Activated CD4-positive, alpha-beta T cell treated with anti-CD3 and anti-CD28 coated beads, Interleukin-2, amount 50 U/mL, for 4 hours (primary cell): ENCODE data around the gene KIAA1217.
A peak's percentile ranks its signal among the peaks of the same experiment; 100 is the strongest.

Experiments
- DNase-seq, 2 experiments: peaks; one replicate each; pipeline ENCODE4 v3.0.0-alpha.2; 2020

KIAA1217 gene

GRCh38 chr10:24518411-24518810 lies 309.5 kb downstream of the KIAA1217 start:
- DNase-seq = no peak

- no peak for DNase-seq
Observed at GRCh38 chr10:24518981-24519597, 310.2 kb downstream of the KIAA1217 start.

- DNase-seq = peak; percentile 9 to 27
Observed at GRCh38 chr10:24519950-24520349, 311.0 kb downstream of the KIAA1217 start.

- no peak for DNase-seq
Observed at GRCh38 chr10:24524314-24524713, 315.4 kb downstream of the KIAA1217 start.

GRCh38 chr10:24526085-24526649 lies 317.2 kb downstream of the KIAA1217 start:
- DNase-seq = no peak

GRCh38 chr10:24528946-24529345 lies 320.0 kb downstream of the KIAA1217 start:
- no peak for DNase-seq

- DNase-seq = no peak
Observed at GRCh38 chr10:24531439-24531838, 322.5 kb downstream of the KIAA1217 start.

GRCh38 chr10:24533981-24534380 lies 325.0 kb downstream of the KIAA1217 start:
- DNase-seq = no peak

- DNase-seq = no peak
Observed at GRCh38 chr10:24536636-24537035, 327.7 kb downstream of the KIAA1217 start.

- DNase-seq = no peak
Observed at GRCh38 chr10:24541239-24541753, 332.4 kb downstream of the KIAA1217 start.

GRCh38 chr10:24542314-24543270 lies 333.7 kb downstream of the KIAA1217 start:
- DNase-seq = no peak

GRCh38 chr10:24544776-24545175 lies 335.8 kb downstream of the KIAA1217 start:
- DNase-seq = no peak

- DNase-seq = no peak
Observed at GRCh38 chr10:24545585-24545984, 336.6 kb downstream of the KIAA1217 start.

GRCh38 chr10:24550680-24551079 lies 341.7 kb downstream of the KIAA1217 start:
- DNase-seq = no peak

GRCh38 chr10:24551161-24551560 lies 342.2 kb downstream of the KIAA1217 start:
- no peak for DNase-seq

GRCh38 chr10:24552346-24553016 lies 343.5 kb downstream of the KIAA1217 start:
- no peak for DNase-seq

- no peak for DNase-seq
Observed at GRCh38 chr10:24553051-24553612, 344.2 kb downstream of the KIAA1217 start.

- no peak for DNase-seq
Observed at GRCh38 chr10:24554036-24554435, 345.1 kb downstream of the KIAA1217 start.

GRCh38 chr10:24556126-24556749 lies 347.3 kb downstream of the KIAA1217 start:
- no peak for DNase-seq

GRCh38 chr10:24556750-24557742 lies 348.1 kb downstream of the KIAA1217 start:
- DNase-seq = no peak

GRCh38 chr10:24561453-24561852 lies 352.5 kb downstream of the KIAA1217 start:
- no peak for DNase-seq
